HG03103 (cell line): ENCODE measurements around the gene SH2B3.
A peak's percentile ranks its signal among the peaks of the same experiment; 100 is the strongest.

ENCODE experiments used
- ATAC-seq: cut with Tn5 transposase; IDR thresholded peaks from one replicate; pipeline ENCODE4 v1.9.1; 2021; ENCODE audit warnings: low read depth; ENCODE audit not compliant: unreplicated experiment

SH2B3 gene

DNA sequence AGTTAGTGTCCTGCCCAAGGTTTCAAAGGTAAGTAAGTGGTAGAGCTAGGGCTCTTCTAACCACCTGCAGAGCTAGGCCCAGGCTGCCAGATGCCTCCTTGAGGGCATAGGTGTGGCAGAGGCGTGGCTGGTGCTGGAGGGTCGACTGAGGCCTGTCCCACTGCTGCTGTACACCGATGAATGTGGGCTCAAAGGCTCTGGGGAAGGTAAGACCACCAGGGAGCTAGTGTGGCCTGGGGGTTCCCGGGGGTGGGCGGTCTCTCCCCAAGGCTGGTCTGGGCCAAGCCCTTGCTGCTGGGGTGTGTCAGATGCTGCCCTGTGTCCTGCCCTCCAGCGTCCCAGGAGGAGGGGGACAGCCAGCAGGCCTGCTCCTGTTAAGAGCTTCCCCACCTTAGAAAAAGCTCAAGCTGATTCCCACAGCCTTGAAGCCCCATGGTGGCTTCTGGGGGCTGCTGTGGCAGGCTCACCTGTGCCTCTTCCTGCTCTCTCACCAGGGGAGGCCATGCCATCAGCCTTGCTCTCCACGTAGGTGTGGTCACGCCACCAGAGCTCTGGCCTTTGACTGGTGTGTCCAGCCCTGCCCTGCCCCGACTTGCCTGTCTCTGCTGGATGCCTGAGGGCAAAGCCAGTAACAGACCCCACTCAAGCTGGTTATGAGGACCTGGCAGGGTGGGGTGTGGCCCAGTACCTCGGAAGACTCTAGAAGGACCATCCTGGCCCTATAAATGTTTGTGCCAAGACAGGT lies 36.8 kb downstream of the SH2B3 start:
- no peak for ATAC-seq

DNA sequence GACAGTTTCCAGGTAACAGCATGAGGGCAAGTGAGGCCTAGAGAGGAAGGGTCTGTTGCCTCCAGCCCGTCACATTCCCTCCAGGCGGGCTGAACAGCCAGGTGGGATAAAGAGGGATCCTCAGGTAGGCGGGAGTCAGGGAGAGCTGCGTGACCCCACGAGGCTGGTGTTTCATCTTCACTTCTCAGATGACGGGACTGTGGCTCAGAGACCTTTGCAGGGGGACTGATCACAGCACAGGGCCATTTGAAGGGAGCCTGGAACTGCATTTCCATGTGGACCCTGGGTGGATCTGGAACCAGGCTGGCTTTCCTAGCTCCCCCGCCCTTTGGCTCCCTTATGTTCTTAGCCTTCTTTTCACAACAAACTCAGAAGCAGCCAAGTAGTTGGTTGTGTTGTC lies 37.4 kb downstream of the SH2B3 start:
- ATAC-seq, result no peak

DNA sequence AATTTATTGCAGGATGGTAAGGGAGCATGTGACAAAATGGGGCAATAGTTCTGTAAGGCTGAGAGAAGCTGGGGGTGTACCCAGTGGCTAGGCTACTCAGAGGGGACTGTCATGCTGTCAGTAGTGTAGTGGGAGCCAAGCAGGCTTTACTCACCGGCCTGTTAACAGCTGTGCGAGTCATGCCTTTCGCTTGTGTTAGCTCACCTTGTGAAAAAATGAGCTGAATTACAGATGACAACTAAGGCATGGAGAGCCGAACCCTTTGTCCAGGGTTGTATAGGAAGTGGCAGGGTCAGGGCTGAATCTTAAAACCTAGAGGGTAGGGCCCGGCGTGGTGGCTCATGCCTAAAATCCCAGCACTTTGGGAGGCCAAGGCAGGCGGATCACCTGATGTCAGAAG lies 37.9 kb downstream of the SH2B3 start:
- no peak for ATAC-seq

DNA sequence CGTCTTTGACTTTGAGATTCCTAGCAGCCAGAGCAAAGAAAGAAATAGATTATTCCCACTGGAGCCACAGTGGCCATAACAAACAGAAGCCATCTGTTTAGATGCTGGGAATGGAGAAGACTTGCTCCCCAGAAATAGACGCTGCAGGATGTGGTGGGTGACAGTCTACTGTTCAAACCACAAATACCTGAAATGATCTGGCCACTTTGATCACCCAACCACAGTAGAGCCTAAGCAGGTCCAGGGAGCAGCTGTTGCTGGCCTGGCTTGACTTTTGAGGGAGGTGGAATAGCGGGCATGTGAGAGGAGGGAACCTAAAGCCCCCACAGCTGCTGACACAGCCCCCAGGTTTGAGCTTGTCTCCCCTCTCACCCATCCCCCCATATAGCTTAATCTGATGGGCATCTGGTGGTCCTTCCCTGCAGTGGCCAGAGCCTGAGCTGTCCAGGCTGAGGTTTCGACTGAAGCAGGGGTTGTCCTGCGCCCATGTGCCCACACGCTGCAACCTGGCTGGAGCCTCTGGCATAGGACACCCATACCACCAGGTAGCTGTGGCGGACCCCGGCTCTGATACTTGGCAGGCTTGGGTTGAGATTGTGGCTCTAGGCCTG lies 38.7 kb downstream of the SH2B3 start:
- ATAC-seq, result peak; percentile 32

DNA sequence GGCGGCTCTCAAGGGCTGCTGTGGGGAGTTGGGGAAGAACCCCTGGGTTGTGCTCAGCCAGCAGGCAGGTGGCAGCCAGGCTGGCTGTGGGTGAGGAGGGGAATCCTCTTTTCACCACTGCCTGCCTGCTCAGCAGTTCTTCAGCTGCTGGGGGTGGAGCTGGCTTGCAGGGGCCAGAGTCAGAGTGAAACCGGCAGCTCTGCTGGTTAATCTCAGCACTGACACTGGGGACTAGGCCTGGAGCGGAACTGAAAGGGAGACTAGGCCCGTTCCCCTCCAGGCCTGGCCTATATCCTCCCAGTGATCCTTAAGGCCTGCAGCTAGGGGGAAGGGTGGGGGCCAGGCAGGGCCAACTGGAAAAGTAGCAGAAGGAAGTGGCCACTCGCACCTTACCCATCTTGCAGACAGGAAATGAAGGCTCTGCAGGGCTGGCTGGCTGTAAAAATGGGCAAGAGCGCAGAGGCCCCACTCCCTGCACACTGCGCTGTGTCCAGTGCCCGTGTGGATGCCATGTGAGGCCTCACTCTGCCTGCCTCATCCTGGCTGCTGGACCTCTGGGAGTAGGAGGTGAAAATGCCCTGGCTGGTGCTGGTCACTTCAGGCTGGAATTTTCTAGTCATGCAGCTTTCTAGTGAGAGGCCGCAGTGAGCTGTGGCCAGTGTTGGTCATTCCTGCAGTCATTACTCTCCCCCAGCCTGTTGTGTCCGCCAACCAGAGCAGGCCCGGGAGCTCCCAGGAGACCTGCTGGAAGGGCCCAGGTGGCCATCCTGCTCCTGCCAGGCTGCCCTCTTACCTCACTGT lies 39.4 kb downstream of the SH2B3 start:
- ATAC-seq, result peak; percentile 83

DNA sequence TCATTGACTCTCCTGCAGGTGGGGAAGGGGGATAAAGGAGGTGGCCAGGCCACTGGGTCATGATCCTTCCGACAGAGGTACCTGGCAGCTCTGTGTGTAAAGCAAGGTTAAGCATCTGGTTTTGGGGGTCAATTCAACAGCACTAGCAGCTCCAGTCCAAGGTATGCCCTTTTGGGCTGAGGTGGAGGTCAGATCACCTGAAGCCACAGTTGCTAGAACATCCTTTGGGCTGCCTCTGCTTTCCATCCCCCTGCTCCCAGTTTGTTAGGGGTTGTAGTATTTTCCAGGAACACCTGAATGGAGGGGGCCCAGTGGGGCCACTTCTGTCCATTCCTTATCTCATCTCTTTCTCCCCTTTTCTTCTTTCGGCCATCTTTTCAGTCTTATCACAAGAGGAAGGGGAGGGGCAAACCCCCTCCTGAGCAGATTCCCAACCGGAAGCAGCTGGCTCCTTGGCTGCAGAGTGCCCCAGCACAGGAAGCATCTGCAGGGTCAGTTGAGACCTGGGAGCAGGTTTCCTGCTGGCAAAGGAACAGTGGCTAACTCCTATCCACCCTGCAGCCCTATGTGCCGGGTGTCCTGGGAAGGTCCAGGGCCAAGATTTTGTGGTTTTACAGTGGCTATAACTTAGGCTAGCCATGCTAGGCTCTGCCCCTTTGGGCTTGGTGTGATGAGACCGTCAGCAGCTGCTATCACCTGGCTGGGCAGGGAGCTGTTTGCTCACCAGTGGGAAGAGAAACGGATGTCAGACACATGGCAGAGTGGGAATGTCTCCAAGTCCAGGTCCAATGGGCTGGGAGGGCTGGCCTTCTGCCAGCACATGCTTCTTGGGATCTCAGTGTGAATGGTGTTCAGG lies 40.2 kb downstream of the SH2B3 start:
- no peak for ATAC-seq

DNA sequence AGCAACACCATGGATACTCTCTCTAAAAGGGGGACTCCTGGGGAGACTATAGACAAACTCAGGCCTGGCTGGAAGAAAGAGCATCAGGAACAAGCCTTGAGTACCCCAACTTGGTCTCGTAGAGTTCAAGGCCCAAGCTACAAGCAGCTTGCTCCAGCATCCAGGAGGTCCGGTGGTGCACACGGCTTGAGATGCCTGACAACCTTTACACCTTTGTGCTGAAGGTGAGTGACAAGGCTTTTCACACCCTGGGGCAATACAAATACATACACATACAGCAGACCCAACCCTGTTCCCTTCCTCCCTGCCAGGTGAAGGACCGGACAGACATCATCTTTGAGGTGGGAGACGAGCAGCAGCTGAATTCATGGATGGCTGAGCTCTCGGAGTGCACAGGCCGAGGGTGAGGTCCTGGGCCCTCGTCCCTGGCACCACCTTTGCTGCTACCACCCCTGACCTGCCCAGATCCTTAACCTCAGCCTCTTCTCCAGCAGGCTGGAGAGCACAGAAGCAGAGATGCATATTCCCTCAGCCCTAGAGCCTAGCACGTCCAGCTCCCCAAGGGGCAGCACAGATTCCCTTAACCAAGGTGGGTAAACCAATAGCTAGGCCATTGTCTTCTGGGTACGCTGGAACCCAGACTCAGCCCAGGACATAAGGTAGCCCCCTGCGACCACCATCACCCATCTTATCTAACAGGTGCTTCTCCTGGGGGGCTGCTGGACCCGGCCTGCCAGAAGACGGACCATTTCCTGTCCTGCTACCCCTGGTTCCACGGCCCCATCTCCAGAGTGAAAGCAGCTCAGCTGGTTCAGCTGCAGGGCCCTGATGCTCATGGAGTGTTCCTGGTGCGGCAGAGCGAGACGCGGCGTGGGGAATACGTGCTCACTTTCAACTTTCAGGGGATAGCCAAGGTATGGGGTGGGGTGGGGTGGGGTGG lies 41.2 kb downstream of the SH2B3 start:
- ATAC-seq, result no peak

DNA sequence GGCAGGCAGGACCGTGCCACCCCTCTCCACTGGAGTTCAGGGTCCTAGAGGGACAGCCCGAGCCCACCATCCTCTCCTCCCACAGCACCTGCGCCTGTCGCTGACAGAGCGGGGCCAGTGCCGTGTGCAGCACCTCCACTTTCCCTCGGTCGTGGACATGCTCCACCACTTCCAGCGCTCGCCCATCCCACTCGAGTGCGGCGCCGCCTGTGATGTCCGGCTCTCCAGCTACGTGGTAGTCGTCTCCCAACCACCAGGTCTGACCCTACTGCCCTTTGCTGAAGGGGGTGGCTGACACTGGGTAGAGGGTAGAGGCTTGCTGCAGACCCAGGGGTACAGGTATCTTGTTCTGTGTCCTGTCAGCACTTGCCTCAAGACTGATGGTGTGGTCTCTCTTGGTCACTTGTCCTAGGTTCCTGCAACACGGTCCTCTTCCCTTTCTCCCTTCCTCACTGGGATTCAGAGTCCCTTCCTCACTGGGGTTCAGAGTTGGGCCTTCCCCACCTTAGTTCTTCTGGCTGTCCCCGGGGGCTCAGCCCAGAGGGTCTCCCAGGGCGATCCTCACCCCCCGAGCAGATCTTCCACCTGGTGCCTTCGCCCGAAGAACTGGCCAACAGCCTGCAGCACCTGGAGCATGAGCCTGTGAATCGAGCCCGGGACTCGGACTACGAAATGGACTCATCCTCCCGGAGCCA lies 42.0 kb downstream of the SH2B3 start:
- no peak for ATAC-seq

DNA sequence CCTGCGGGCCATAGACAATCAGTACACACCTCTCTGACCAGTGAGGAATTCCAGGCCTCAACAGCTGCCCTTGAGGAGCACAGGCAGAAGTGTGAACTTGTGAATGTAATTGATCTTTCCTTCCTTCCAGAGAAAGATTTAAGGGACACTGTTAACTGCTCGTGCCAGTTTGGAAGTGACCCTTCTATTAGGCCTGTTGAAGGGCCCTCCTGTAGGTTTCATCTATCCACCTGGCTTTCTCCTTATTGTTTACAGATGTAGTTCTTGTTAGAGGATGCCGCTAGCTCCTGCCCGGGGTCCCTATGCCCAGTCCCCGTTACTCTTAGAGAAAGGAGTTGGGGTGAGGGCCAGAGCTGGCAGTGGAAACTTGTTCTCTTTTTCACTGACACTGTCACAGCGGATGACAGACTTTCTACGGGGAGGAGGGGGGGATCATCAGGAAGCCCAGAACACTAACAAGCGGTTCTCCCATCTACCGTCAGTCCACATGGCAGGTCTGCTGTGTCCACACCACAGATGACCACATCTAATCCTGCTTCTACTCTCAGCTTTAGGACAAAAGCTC lies 42.6 kb downstream of the SH2B3 start:
- ATAC-seq, result no peak

DNA sequence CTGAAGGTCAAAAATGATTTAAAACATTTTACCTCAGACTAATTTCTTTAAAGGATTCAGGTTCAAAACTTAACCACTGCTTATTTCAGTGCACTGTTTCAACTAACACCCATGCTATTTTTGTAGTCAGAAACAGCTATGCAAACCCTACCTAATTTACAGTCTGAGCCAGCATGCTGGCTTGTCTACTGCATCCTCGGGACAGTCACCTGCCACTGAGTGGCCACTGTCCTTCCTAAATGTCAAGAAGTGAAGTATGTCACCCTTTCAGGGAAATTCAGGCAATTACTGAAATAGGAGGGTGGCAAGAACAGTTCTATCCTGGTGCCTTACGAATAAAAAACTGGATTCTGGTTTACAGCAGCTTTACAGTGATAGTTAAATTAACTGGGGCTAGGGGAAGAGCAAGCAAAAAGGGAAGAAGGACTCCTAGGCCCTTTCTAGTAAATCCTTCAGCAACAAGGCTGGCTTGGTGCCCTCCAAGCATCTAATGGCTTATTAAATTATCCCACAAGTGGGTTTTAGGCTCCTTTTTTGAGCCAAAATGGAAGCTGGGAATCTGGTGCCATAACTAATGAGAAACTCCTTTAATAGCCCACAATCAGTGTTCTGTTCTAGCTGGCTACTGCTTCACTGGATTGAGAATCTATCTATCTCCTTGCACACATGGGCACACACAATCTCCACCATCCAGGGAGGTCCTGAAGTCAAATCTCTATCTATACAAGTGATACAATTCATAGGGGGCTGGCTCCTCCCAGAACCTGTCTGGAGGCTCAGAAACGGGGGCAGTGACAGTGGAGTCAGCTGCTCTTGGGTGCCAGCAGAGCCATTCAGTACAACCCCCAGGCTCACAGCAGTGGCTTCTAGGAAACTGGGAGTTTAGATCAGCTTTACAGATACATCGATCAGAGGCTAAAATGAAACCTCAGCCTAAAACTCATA lies 43.4 kb downstream of the SH2B3 start:
- ATAC-seq, result no peak

DNA sequence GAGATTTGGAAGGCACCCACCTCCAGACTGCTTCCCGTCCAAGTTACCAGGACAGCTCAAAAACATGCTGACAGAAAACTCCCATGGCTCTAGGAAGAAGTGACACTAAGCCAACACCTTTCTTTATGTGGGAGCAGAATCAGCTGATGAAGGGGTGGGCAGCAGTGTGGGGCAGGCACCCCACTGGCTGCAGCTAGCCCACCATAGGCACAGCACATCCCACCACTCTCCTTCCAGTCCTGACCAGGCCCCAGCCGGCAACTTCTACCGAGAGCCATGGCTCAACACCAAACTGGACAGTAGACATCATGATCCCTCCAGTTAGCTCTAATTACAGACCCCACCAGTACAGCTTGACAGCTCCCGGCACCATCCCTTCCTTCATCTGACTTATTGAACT lies 45.0 kb downstream of the SH2B3 start:
- no peak for ATAC-seq

DNA sequence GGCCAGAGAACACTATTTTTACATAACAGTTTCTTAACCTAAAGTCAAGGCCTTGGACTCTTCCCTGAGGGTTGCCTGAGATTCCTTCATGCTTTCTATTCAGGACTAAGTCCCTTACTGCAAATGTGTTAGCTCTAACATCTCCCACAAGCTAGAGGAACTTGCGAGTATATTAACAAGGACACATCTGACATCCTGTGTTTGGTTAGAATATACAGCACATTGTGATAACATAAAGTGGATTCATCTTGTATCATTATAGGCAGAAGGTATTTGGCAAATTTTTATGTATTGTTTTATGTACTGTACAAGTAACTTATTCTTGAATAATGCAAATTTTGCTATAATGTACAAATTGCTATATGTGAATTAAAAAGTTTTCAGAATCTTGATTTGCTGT lies 45.5 kb downstream of the SH2B3 start:
- no peak for ATAC-seq

DNA sequence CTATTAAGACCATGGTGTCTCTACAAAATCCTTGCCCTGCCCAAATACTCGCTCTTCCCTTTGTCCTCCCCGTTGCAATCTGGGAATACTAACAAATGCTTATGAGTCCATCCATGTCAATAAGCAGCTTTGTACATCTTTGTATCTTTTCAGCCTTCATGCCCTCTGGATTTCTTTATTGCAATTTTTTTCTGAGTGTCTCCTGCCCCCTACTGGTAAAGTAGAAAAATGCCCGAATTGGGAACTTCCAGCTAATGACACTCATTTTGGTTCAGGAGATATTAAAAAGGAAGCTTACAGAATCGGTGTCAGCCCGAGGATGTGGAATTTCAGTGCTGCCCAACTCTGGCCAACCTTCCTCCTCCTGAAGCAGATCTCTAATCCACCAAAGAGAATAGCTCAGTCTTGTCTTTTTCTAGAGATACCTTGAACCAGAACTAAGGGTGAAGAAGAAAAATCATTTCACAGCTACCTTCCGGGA lies 46.0 kb downstream of the SH2B3 start:
- no peak for ATAC-seq

DNA sequence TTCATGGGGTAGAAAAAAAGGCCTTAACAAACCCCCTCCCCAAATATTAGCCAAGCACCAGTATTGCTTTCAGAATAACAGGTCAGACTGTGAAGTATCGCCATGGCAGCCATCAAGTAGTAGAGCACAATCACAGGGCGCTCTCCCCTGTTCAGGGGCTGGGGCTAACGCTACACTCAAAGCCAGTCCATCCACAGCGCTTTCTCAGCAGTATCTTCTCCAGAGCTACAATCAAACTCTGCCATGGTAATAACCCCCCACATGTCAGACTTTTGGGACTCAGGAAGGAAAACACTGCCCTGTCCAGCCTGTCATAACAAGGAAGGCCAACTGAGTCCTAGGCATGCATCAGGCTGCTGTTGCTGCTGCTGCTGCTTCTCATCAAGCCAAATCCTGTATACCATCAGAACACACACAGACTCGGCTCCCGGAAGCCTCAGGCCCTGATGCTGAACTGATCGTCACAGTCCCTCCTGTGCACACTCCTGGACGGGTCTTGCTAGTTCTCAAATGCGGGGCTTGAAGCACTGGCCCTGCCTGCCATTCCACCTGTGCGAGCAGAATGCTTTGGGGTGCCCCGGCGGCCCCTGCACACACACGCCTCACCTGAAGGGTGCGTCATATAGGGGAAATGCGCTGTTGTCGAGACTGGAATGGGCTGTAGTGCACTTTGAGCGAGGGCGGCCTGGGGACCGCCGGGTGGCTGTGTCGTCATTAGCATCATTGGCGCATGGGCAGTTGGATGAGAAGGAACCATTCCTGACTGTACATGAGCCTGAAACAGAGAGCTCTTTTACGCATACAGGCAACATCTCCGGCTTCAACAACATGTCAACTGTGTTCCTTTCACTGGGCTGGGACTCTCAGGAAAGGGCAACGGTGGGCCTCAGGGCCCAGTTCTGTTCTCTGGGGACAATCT lies 47.6 kb downstream of the SH2B3 start:
- no peak for ATAC-seq

DNA sequence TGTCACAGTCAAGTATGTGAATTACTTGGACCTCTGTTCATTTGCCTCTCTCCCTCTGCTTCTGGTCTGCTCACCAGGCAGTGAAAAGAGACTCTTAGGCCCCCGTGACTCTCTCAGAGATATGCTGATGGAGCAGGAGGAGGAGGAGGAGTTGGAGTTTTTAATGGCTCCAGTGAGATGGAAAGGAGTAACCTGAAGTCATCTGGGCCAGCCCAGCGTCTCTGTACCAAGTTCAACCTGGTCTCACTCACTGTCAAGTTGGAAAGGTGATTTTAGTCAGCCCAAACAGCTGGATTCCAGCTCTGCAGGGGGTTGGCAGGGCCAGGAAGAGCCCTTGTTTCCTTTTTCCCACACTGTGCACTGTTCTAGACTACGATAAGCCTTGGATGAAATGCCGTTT lies 48.6 kb downstream of the SH2B3 start:
- no peak for ATAC-seq

DNA sequence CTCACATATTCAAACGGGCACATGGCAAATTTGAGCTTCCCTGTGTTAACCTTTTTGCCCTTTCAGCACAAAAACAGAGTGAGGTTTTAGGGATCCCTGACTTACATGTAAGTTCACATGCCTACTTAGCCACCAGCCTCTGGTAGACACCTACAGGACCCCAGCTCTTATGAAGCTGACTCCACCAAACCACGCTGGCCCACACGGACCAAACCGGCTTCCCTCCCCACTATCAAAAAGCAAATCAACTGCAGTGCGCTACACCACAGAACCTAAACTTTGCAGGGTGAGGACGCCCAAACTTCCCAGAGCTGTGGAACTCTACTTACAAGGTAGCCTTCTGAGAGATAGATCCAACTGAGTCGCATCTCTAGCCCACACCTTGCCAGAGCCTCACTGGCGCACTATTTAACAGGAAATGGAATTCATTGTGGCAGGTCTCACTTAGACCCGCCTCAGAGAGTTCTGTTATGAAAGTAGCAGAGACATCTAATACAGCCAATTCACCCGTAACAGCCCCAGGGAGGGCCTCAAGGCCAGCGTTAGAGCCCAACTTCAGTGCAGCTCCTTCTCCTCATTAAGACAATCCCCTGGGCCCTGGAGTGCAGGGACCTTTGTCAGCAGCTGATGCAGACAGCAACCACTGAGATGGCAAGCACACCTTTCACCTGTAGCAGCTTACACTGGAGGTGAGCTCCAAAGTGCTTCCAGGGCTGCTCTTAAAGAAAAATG lies 49.2 kb downstream of the SH2B3 start:
- no peak for ATAC-seq
